Measurements from ENCODE around the gene STK4.

DNA sequence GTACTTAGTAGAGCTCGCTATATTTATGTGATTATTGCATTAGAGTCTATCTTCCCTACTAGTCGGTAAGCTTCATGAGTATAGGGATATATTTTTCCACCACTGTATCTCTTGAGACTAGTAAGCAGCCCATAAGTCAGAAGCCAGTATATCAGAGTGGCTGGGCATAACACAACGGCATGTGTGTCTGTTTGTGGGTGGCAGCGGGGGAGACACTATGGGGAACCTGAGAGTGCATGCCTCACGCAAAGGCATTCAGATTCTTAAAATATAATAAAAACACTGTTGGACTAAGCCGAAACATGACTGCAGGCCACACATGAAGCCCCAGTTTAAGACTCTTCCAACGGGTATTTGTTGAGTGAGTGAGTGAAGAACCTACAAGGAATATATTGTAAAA, 126.6 kb downstream of the STK4 start:
- TF ChIP-seq POLR2AphosphoS5 (IDR thresholded peaks at IDR 0.05) = no peak
- no peak for TF ChIP-seq EZH2 (IDR thresholded peaks at IDR 0.05; ENCODE audit: borderline replicate concordance, insufficient read depth, low read length, poor library complexity, severe bottlenecking)
- TF ChIP-seq CTCF (IDR thresholded peaks at IDR 0.05; ENCODE audit: poor library complexity, severe bottlenecking) = no peak
- TF ChIP-seq TAF1 (IDR thresholded peaks at IDR 0.05; ENCODE audit: low read depth) = no peak
- no peak for TF ChIP-seq MXI1 (conservative IDR thresholded peaks at IDR 0.05; ENCODE audit: poor library complexity, severe bottlenecking)
